ENCODE measurements around the gene FHL5. TPM values are rescaled to one million over a fixed set of nuclear protein-coding genes. Genes with fewer than 3 reads are reported as not detected.

Gene FHL5
- total RNA-seq, 2 donors from 2014 or later = 47.3 to 98.8 TPM

- Histone ChIP-seq H3K9me3 (no peaks in the 10 kb centered on the region), H3K36me3 (peaks cover 6% of the 10 kb centered on the region), H3K4me1 (ENCODE audit: control insufficient read depth in 1 of 2, low read depth in 2 of 2) (peaks cover 12 to 31% of the 10 kb centered on the region in 2 donors), H3K27me3 (replicated peaks; ENCODE audit: insufficient read depth) (no peaks in the 10 kb centered on the region), H3K4me3 (peak overlapping the region; percentile 97), H3K27ac (peak overlapping the region; percentile 92 to 94)
- no peak for TF ChIP-seq CTCF (IDR thresholded peaks at IDR 0.05)
- no peak for DNase-seq (ENCODE audit: low spot score)
- no peak for ATAC-seq (ENCODE audit: insufficient number of reproducible peaks, low FRiP score, low read depth)
These were observed 40.4 kb upstream of the FHL5 start for GRCh38 chr6:96522465-96523009.

- TF ChIP-seq CTCF (IDR thresholded peaks at IDR 0.05) = no peak
- peaks cover 21% of the 10 kb centered on the region for H3K36me3 ChIP-seq
- DNase-seq (ENCODE audit: low spot score) (no peak), ATAC-seq (ENCODE audit: insufficient number of reproducible peaks, low FRiP score, low read depth) (no peak)
- no peak overlapping the region for H3K4me3 ChIP-seq
- no peaks in the 10 kb centered on the region for H3K9me3 ChIP-seq
- no peak overlapping the region for H3K27ac ChIP-seq
- peaks cover 4 to 13% of the 10 kb centered on the region in 2 donors for H3K4me1 ChIP-seq (ENCODE audit: control insufficient read depth in 1 of 2, low read depth in 2 of 2)
- H3K27me3 ChIP-seq (replicated peaks; ENCODE audit: insufficient read depth) = no peaks in the 10 kb centered on the region
These were observed 34.7 kb upstream of the FHL5 start for GRCh38 chr6:96528193-96528592.

GRCh38 chr6:96532399-96532798 is 30.5 kb upstream of the FHL5 start:
- H3K9me3 ChIP-seq = no peaks in the 10 kb centered on the region
- H3K36me3 ChIP-seq = peaks cover 15% of the 10 kb centered on the region

GRCh38 chr6:96537726-96538125 is 25.2 kb upstream of the FHL5 start:
- TF ChIP-seq CTCF (IDR thresholded peaks at IDR 0.05) = no peak
- DNase-seq (ENCODE audit: low spot score) (no peak), ATAC-seq (ENCODE audit: insufficient number of reproducible peaks, low FRiP score, low read depth) (no peak)
- Histone ChIP-seq H3K4me1 (ENCODE audit: control insufficient read depth in 1 of 2, low read depth in 2 of 2) (no peaks in the 10 kb centered on the region), H3K36me3 (peaks cover 13% of the 10 kb centered on the region), H3K4me3 (no peak overlapping the region), H3K27ac (no peak overlapping the region), H3K9me3 (no peaks in the 10 kb centered on the region), H3K27me3 (replicated peaks; ENCODE audit: insufficient read depth) (no peaks in the 10 kb centered on the region)

More at GRCh38 chr6:96532399-96532798, 30.5 kb upstream of the FHL5 start:
- H3K27me3 ChIP-seq (replicated peaks; ENCODE audit: insufficient read depth) = no peaks in the 10 kb centered on the region
- DNase-seq (ENCODE audit: low spot score) (no peak), ATAC-seq (ENCODE audit: insufficient number of reproducible peaks, low FRiP score, low read depth) (no peak)
- H3K27ac ChIP-seq = no peak overlapping the region
- no peak overlapping the region for H3K4me3 ChIP-seq
- no peaks in the 10 kb centered on the region for H3K4me1 ChIP-seq (ENCODE audit: control insufficient read depth in 1 of 2, low read depth in 2 of 2)
- no peak for TF ChIP-seq CTCF (IDR thresholded peaks at IDR 0.05)

- no peak overlapping the region for H3K4me3 ChIP-seq
- no peaks in the 10 kb centered on the region for H3K9me3 ChIP-seq
- H3K4me1 ChIP-seq (ENCODE audit: control insufficient read depth in 1 of 2, low read depth in 2 of 2) = no peaks in the 10 kb centered on the region
- ATAC-seq (ENCODE audit: insufficient number of reproducible peaks, low FRiP score, low read depth) (no peak), DNase-seq (ENCODE audit: low spot score) (no peak)
- TF ChIP-seq CTCF (IDR thresholded peaks at IDR 0.05) = peak; percentile 60
- no peak overlapping the region for H3K27ac ChIP-seq
- peaks cover 29% of the 10 kb centered on the region for H3K36me3 ChIP-seq
- H3K27me3 ChIP-seq (replicated peaks; ENCODE audit: insufficient read depth) = no peaks in the 10 kb centered on the region
These were observed 20.2 kb upstream of the FHL5 start for GRCh38 chr6:96542702-96543101.

All from thoracic aorta (tissue), 2 donors.